KMS-11 (cell line): Measurements from ENCODE around the gene ZNF493.

Source experiments
- H2AFZ ChIP-seq: fragments of 200-600 bp; sonication (generic); 2 replicates; pipeline ENCODE4 v1.6.1; 2016; ENCODE audit warnings: antibody characterized with exemption, mixed run types, low read depth
- H3K27ac ChIP-seq: fragments of 200-600 bp; sonication (generic); 2 replicates; pipeline ENCODE4 v1.6.1; 2016; ENCODE audit warnings: mild to moderate bottlenecking, mixed run types
- H3K27me3 ChIP-seq: fragments of 200-600 bp; sonication (generic); 2 replicates; pipeline ENCODE4 v1.6.1; 2017; ENCODE audit warnings: mild to moderate bottlenecking, low read depth, mixed run types, moderate library complexity; ENCODE audit not compliant: insufficient read depth
- H3K36me3 ChIP-seq: fragments of 200-600 bp; sonication (generic); 2 replicates; pipeline ENCODE4 v1.6.1; 2017; ENCODE audit warnings: mild to moderate bottlenecking, mixed run types; ENCODE audit not compliant: insufficient read depth
- H3K4me1 ChIP-seq: fragments of 200-600 bp; sonication (generic); 2 replicates; pipeline ENCODE4 v1.6.1; 2016; ENCODE audit warnings: mild to moderate bottlenecking, low read depth, mixed run types; ENCODE audit not compliant: poor library complexity, severe bottlenecking
- H3K4me2 ChIP-seq: fragments of 200-600 bp; sonication (generic); 2 replicates; pipeline ENCODE4 v1.7.0; 2016; ENCODE audit warnings: mild to moderate bottlenecking, mixed run types
- H3K4me3 ChIP-seq: fragments of 200-600 bp; sonication (generic); IDR thresholded peaks from 2 replicates; pipeline ENCODE4 v1.6.1; 2017; ENCODE audit warnings: low read depth, low read length, mixed read lengths; ENCODE audit not compliant: insufficient read depth
- H3K79me2 ChIP-seq: fragments of 200-600 bp; sonication (generic); 2 replicates; pipeline ENCODE4 v1.6.1; 2016; ENCODE audit warnings: low read depth, mixed run types; ENCODE audit not compliant: insufficient read depth
- H3K9ac ChIP-seq: fragments of 200-600 bp; sonication (generic); 2 replicates; pipeline ENCODE4 v1.6.1; 2016; ENCODE audit warnings: mild to moderate bottlenecking, mixed run types
- H4K20me1 ChIP-seq: fragments of 200-600 bp; sonication (generic); 2 replicates; pipeline ENCODE4 v1.6.1; 2016; ENCODE audit warnings: mild to moderate bottlenecking, mixed run types; ENCODE audit not compliant: insufficient read depth
- CTCF ChIP-seq: fragments of 200-600 bp; sonication (generic); conservative IDR thresholded peaks from 2 replicates; pipeline ENCODE4 v1.6.1; 2017; ENCODE audit warnings: low read depth, mild to moderate bottlenecking, antibody characterized with exemption, low read length, moderate library complexity, mixed read lengths

The ZNF493 gene

DNA sequence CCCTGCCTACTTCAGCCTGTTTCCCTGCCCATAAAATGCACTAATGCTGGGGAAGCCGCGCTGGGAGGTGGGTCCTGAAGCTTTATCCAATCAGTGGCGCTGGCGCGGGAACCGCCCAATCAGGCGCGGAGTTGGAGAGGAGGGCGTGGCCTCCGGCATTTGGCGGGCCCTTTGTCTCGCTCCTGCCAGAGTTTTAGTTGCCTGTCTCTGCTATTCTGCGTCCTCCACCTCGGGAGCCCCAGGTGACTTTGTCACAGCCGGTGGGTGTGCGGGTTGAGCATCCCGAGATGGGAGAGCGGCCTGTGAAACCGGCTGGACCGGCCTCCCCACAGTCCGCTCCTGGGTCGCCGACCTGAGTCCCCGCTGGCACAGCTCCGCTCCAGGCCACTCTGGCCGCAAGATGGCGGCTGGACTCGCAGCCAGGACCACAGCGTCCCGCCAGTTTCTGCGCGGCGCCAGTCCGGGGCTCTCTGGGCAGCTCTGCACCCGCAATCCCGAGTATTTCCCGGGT lies 77.8 kb downstream of the ZNF493 start:
- no peak overlapping the region for H2AFZ ChIP-seq

More for the DNA sequence above, 77.8 kb downstream of the ZNF493 start:
- Histone ChIP-seq H3K36me3 (no peaks in the 10 kb centered on the region), H4K20me1 (no peaks in the 10 kb centered on the region), H3K4me1 (no peaks in the 10 kb centered on the region), H3K27ac (no peak overlapping the region), H3K27me3 (no peaks in the 10 kb centered on the region), H3K9ac (no peak overlapping the region), H3K4me3 (no peak overlapping the region), H3K79me2 (no peaks in the 10 kb centered on the region), H3K4me2 (no peak overlapping the region)
- no peak for TF ChIP-seq CTCF
